K562 (cell line): ENCODE results near the gene PNPLA1. TPM values are rescaled to one million over a fixed set of nuclear protein-coding genes. Genes with fewer than 3 reads are reported as not detected.

Experiments used
- ATAC-seq: fragments of 200-7000 bp; cut with Tn5 transposase; 3 replicates; pipeline ENCODE4 v1.9.1; 2020; ENCODE audit warnings: moderate library complexity
- BruUV-seq: library from RNA; stranded (reverse); fragments of 400-500 nt; replicated peaks from 2 replicates; lab custom pipeline; 2021; lab: Mats Ljungman, UMichigan
- CTCF ChIA-PET: fragments of 300-600 bp; formaldehyde crosslinking; extraction: SDS; loops from one replicate; lab custom pipeline; 2021; ENCODE audit warnings: low intra/inter-chr PET ratio; lab: Yijun Ruan, JAX
- POLR2A ChIA-PET: fragments of 300-600, 350-650 bp; sonication (Branson Sonifier 250); formaldehyde crosslinking; extraction: SDS; loops from one replicate; lab custom pipeline; 2021; ENCODE audit warnings: antibody characterized with exemption, inconsistent platforms; lab: Yijun Ruan, JAX
- DNase-seq, 4 experiments: peaks; one replicate each; pipeline versions ENCODE4 v3.0.0 to v3.0.0-alpha.2; 2011 to 2018; ENCODE audit warnings: low spot score in 3 of 4, mixed read lengths in 3 of 4; ENCODE audit errors: extremely low read depth in 1 of 4
- FAIRE-seq: peaks from 2 replicates; lab custom pipeline; 2011; peaks lifted over from hg19 to GRCh38; lab: Jason Lieb, UNC
- H2AFZ ChIP-seq: 2 replicates; pipeline ENCODE4 v1.6.0; 2011; ENCODE audit warnings: low read depth, low read length, control low read depth, inconsistent platforms
- H3K27ac ChIP-seq: fragments of 200-600 bp; 3 replicates; pipeline ENCODE4 v1.8.0; 2011; ENCODE audit warnings: low read depth, mild to moderate bottlenecking, control low read depth, inconsistent platforms, low read length, moderate library complexity, mixed read lengths; ENCODE audit errors: extremely low read depth
- H3K27me3 ChIP-seq, 2 experiments: fragments of 300-600 bp in 1 of 2; 2 replicates in 1 of 2; 3 replicates in 1 of 2; pipeline versions ENCODE4 v1.6.0 to v1.8.0; 2011; ENCODE audit warnings: inconsistent platforms in 2 of 2, low read length in 2 of 2, mild to moderate bottlenecking in 1 of 2, mixed read lengths in 1 of 2, moderate library complexity in 1 of 2; ENCODE audit not compliant: control insufficient read depth in 2 of 2, insufficient read depth in 2 of 2
- H3K36me3 ChIP-seq: fragments of 300-600 bp; 3 replicates; pipeline ENCODE4 v1.8.0; 2011; ENCODE audit warnings: mild to moderate bottlenecking, low read length, inconsistent platforms; ENCODE audit not compliant: control insufficient read depth, insufficient read depth
- H3K4me1 ChIP-seq, 2 experiments: fragments of 200-600 bp in 1 of 2; replicated peaks in 1 of 2; 2 replicates in 1 of 2; 3 replicates in 1 of 2; pipeline versions ENCODE4 v1.5.1 to v1.8.0; 2011; ENCODE audit warnings: inconsistent platforms in 2 of 2, low read length in 2 of 2, mild to moderate bottlenecking in 1 of 2, mixed read lengths in 1 of 2, moderate library complexity in 1 of 2; ENCODE audit not compliant: control insufficient read depth in 2 of 2, insufficient read depth in 2 of 2
- H3K4me2 ChIP-seq: 2 replicates; pipeline ENCODE4 v1.6.1; 2011; ENCODE audit warnings: low read length, control low read depth, inconsistent platforms, mixed read lengths; ENCODE audit not compliant: insufficient read depth
- H3K4me3 ChIP-seq: fragments of 200-600 bp; sonication (generic), shearing (Covaris generic); 2 replicates; pipeline ENCODE4 v1.5.1; 2016; ENCODE audit warnings: control low read depth, inconsistent platforms
- H3K79me2 ChIP-seq: fragments of 200-600 bp; 3 replicates; pipeline ENCODE4 v1.8.0; 2011; ENCODE audit warnings: low read length, inconsistent platforms; ENCODE audit not compliant: control insufficient read depth, insufficient read depth
- H3K9ac ChIP-seq, 2 experiments: 2 replicates each; pipeline versions ENCODE4 v1.6.0 to v1.6.1; 2011; ENCODE audit warnings: low read depth in 2 of 2, low read length in 2 of 2, control low read depth in 1 of 2, inconsistent platforms in 1 of 2, mild to moderate bottlenecking in 1 of 2, mixed read lengths in 1 of 2; ENCODE audit not compliant: insufficient read depth in 1 of 2
- H3K9me1 ChIP-seq: one replicate; pipeline ENCODE4 v1.6.0; 2011; ENCODE audit warnings: inconsistent platforms, mild to moderate bottlenecking, low read length, moderate library complexity; ENCODE audit not compliant: control insufficient read depth, insufficient read depth
- H3K9me3 ChIP-seq: replicated peaks from 2 replicates; pipeline ENCODE4 v1.5.1; 2011; ENCODE audit warnings: low read depth, low read length, inconsistent platforms; ENCODE audit not compliant: control insufficient read depth, insufficient read depth
- H4K20me1 ChIP-seq: replicated peaks from 2 replicates; pipeline ENCODE4 v1.6.1; 2011; ENCODE audit warnings: low read length, inconsistent platforms, mixed read lengths; ENCODE audit not compliant: control insufficient read depth, insufficient read depth
- BCOR ChIP-seq: fragments of 450-650 bp; IDR thresholded peaks from 2 replicates; pipeline ENCODE4 v1.6.1; 2016
- CEBPG ChIP-seq, 3 experiments: fragments of 200-800 bp in 1 of 3; sonication (Bioruptor generic) in 1 of 3; sonication (generic) in 1 of 3; formaldehyde crosslinking in 1 of 3; IDR thresholded peaks in 2 of 3; conservative IDR thresholded peaks in 1 of 3; 2 replicates each; pipeline versions ENCODE4 v1.6.1 to v1.8.0; 2016 to 2022; ENCODE audit warnings: missing compliant biosample characterization in 2 of 3, missing genetic modification characterization in 2 of 3, mild to moderate bottlenecking in 1 of 3, missing genetic modification reagents in 1 of 3
- CHD4 ChIP-seq: fragments of 200-600 bp; sonication (generic); IDR thresholded peaks from 3 replicates; pipeline ENCODE4 v1.6.1; 2012; ENCODE audit warnings: low read depth, mild to moderate bottlenecking, mixed read lengths, low read length, inconsistent platforms; ENCODE audit not compliant: insufficient read depth, insufficient replicate concordance, poor library complexity, severe bottlenecking
- FOXA3 ChIP-seq, 2 experiments: fragments of 450-650 bp in 1 of 2; sonication (generic) in 1 of 2; formaldehyde crosslinking; IDR thresholded peaks in 1 of 2; conservative IDR thresholded peaks in 1 of 2; 2 replicates each; pipeline versions ENCODE4 v1.4.0 to v1.8.0; 2020 to 2022; ENCODE audit warnings: mild to moderate bottlenecking in 2 of 2, missing genetic modification reagents in 1 of 2
- MAZ ChIP-seq, 2 experiments: fragments of 450-650 bp in 1 of 2; sonication (generic) in 1 of 2; formaldehyde crosslinking; IDR thresholded peaks in 1 of 2; conservative IDR thresholded peaks in 1 of 2; 2 replicates each; pipeline versions ENCODE4 v1.4.0 to v1.5.0; 2020; ENCODE audit warnings: mild to moderate bottlenecking in 1 of 2, missing genetic modification reagents in 1 of 2
- MEIS2 ChIP-seq: fragments of 450-650 bp; IDR thresholded peaks from 2 replicates; pipeline ENCODE4 v1.6.1; 2014; ENCODE audit warnings: mild to moderate bottlenecking; ENCODE audit not compliant: partially characterized antibody
- NFIX ChIP-seq: fragments of 250-450 bp; sonication (Bioruptor Pico); IDR thresholded peaks from 2 replicates; pipeline ENCODE4 v1.4.0; 2020; ENCODE audit warnings: low read depth, mild to moderate bottlenecking, moderate library complexity
- NUFIP1 ChIP-seq: fragments of 450-650 bp; IDR thresholded peaks from 2 replicates; pipeline ENCODE4 v1.6.1; 2018; ENCODE audit not compliant: partially characterized antibody
- ZNF316 ChIP-seq: fragments of 450-650 bp; IDR thresholded peaks from 2 replicates; pipeline ENCODE4 v1.6.1; 2016
- WGBS: fragments of 100-300 bp; shearing (Covaris generic); methylation state at CpG from one replicate; pipeline ENCODE4 v1.1.6; 2016; ENCODE audit warnings: low coverage, mixed read lengths; ENCODE audit not compliant: insufficient coverage; ENCODE audit errors: missing lambda C conversion rate; 5-methylcytosine and 5-hydroxymethylcytosine counted together
- in situ Hi-C: fragments of 300-500 bp; cut with MboI; formaldehyde crosslinking; loops from 4 replicates; pipeline ENCODE4 v1.15.0; 2018; ENCODE audit warnings: inconsistent platforms, mixed read lengths
- intact Hi-C: fragments of 100-400 bp; cut with micrococcal nuclease; formaldehyde crosslinking; loops from 2 replicates; pipeline ENCODE4 v1.14.2; 2022
- polyA plus RNA-seq, 8 experiments: library from polyadenylated mRNA; depleted of rRNA in 4 of 8; stranded (reverse) in 5 of 8; unstranded in 3 of 8; fragments of >200 nt; fragmentation: Nextera tagmentation in 2 of 8; fragmentation: Illumina TruSeq in 1 of 8; extraction: Ambion mirVana in 2 of 8; extraction: Trizol in 1 of 8; gene quantifications; 2 replicates each; pipeline versions ENCODE4 v1.2.1 to v1.2.3, GENCODE V29; 2011 to 2014; ENCODE audit warnings: inconsistent platforms in 1 of 8, missing spikeins in 1 of 8
- total RNA-seq, 7 experiments: library from RNA; depleted of rRNA in 6 of 7; stranded (reverse); fragments of >200 nt in 6 of 7; fragmentation: Illumina TruSeq in 2 of 7; extraction: Trizol in 2 of 7; gene quantifications; 2 replicates each; pipeline versions ENCODE4 v1.2.1 to v1.2.3, GENCODE V29; 2011 to 2021; ENCODE audit warnings: low replicate concordance in 1 of 7
- TF ChIP-seq, protein P1 (sequence below): fragments of 450-650 bp; IDR thresholded peaks from 2 replicates; pipeline ENCODE4 v1.6.1; 2018; ENCODE audit not compliant: partially characterized antibody
- TF ChIP-seq, protein P2 (sequence below): sonication (generic); formaldehyde crosslinking; IDR thresholded peaks from 2 replicates; pipeline ENCODE4 v1.8.0; 2022; ENCODE audit warnings: mild to moderate bottlenecking, low read depth, missing genetic modification reagents
- TF ChIP-seq, protein P3 (sequence below): fragments of 450-650 bp; IDR thresholded peaks from 2 replicates; pipeline ENCODE4 v1.6.1; 2016

PNPLA1 gene
- total and polyA plus RNA-seq, 9 of the 15 experiments (the other 6 are each of a cell fraction or from before 2014, with no cell fraction given), result 0.04 to 0.27 (median 0.13) TPM; not detected in 2

DNA sequence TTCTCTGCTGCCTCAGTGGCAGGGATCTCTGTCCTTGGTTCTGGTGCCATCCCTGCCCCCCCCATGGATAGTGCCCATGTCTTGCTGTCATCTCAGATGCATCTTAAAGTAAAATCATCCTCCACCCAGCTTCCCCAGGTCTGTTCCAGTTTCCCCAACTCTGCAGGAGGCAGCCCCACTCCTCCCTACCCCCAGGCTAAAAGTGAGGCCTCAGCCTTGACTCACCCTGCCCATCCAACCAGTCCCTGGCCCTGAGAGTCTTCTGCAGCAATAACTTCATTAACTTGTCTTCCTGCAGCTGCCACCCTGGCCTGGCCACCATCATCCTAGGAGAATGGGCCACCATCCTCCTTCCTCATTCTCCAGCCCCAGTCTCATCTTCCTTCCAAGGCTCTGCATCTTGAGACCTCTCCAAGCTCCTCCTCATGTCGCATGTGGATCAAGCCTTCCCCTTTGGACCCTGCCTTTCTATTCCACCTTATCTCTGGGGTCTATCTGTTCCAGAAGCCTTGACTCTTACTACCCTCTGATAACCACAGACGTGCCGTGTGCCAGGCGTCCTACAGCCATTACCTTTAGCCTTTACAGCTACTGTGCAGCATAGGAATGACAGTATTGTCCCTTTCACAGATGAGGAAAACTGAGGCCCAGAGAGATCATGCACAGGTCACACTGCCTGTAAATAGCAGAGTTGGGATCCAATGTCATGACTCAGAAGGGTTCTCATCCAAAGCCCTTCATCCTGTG lies 2.0 kb upstream of the PNPLA1 start:
- CTCF ChIA-PET, result no interaction called here
- in situ Hi-C loops, result no loop called here
- WGBS, result 1% methylated on average over 4 of the region's 4 CpGs
- no peak overlapping the region for H3K27ac ChIP-seq
- H3K9me3 ChIP-seq, result no peaks in the 10 kb centered on the region
- H2AFZ ChIP-seq, result no peak overlapping the region
- peaks cover 6 to 25% of the 10 kb centered on the region in 2 experiments; a peak in 4 of 5 replicates for H3K4me1 ChIP-seq
- no peaks in the 10 kb centered on the region for H3K9me1 ChIP-seq
- no peak overlapping the region for H3K9ac ChIP-seq
- POLR2A ChIA-PET, result interaction anchor here (0.6 to 1.0 kb wide), 2 partner anchors 15 to 169 kb away, joined by 3 to 4 read pairs; no protein-coding TSS in a partner anchor
- peaks cover 37 to 52% of the 10 kb centered on the region in 2 experiments for H3K27me3 ChIP-seq
- intact Hi-C loops, result no loop called here
- H3K4me2 ChIP-seq, result no peak overlapping the region
- H3K4me3 ChIP-seq, result no peak overlapping the region
- no peaks in the 10 kb centered on the region for H3K79me2 ChIP-seq
- ATAC-seq, result no peak
- no TSS peak for BruUV-seq
- H3K36me3 ChIP-seq, result no peaks in the 10 kb centered on the region
- no peaks in the 10 kb centered on the region for H4K20me1 ChIP-seq
- DNase-seq, result no peak
- no peak for FAIRE-seq
- no peak for TF ChIP-seq ZNF316
- TF ChIP-seq MAZ (CRISPR knock-in tag; conservative IDR thresholded peaks at IDR 0.05 in 1 of 2, IDR thresholded peaks at IDR 0.05 in 1 of 2), result peak in 1 of 2 experiments; percentile 22; a peak in 1 of 4 replicates
- TF ChIP-seq NFIX (CRISPR knock-in tag), result no peak
- TF ChIP-seq CHD4, result peak; percentile 66
- TF ChIP-seq NUFIP1, result no peak
- TF ChIP-seq BCOR, result peak; percentile 76
- TF ChIP-seq, protein P1, sequence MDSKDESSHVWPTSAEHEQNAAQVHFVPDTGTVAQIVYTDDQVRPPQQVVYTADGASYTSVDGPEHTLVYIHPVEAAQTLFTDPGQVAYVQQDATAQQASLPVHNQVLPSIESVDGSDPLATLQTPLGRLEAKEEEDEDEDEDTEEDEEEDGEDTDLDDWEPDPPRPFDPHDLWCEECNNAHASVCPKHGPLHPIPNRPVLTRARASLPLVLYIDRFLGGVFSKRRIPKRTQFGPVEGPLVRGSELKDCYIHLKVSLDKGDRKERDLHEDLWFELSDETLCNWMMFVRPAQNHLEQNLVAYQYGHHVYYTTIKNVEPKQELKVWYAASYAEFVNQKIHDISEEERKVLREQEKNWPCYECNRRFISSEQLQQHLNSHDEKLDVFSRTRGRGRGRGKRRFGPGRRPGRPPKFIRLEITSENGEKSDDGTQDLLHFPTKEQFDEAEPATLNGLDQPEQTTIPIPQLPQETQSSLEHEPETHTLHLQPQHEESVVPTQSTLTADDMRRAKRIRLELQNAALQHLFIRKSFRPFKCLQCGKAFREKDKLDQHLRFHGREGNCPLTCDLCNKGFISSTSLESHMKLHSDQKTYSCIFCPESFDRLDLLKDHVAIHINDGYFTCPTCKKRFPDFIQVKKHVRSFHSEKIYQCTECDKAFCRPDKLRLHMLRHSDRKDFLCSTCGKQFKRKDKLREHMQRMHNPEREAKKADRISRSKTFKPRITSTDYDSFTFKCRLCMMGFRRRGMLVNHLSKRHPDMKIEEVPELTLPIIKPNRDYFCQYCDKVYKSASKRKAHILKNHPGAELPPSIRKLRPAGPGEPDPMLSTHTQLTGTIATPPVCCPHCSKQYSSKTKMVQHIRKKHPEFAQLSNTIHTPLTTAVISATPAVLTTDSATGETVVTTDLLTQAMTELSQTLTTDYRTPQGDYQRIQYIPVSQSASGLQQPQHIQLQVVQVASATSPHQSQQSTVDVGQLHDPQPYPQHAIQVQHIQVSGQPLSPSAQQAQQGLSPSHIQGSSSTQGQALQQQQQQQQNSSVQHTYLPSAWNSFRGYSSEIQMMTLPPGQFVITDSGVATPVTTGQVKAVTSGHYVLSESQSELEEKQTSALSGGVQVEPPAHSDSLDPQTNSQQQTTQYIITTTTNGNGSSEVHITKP, result no peak
- TF ChIP-seq, protein P2, sequence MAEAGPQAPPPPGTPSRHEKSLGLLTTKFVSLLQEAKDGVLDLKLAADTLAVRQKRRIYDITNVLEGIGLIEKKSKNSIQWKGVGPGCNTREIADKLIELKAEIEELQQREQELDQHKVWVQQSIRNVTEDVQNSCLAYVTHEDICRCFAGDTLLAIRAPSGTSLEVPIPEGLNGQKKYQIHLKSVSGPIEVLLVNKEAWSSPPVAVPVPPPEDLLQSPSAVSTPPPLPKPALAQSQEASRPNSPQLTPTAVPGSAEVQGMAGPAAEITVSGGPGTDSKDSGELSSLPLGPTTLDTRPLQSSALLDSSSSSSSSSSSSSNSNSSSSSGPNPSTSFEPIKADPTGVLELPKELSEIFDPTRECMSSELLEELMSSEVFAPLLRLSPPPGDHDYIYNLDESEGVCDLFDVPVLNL (CRISPR knock-in tag), result no peak
- TF ChIP-seq, protein P3, sequence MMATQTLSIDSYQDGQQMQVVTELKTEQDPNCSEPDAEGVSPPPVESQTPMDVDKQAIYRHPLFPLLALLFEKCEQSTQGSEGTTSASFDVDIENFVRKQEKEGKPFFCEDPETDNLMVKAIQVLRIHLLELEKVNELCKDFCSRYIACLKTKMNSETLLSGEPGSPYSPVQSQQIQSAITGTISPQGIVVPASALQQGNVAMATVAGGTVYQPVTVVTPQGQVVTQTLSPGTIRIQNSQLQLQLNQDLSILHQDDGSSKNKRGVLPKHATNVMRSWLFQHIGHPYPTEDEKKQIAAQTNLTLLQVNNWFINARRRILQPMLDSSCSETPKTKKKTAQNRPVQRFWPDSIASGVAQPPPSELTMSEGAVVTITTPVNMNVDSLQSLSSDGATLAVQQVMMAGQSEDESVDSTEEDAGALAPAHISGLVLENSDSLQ, result no peak
- no peak for TF ChIP-seq MEIS2
- TF ChIP-seq CEBPG (CRISPR knock-in tag; IDR thresholded peaks at IDR 0.05), result no peak
- no peak for TF ChIP-seq CEBPG (tag; conservative IDR thresholded peaks at IDR 0.05 in 1 of 2, IDR thresholded peaks at IDR 0.05 in 1 of 2)
- 0 out of 4 replicates have a peak, but pooled peaks of 1 of the 2 experiments have one; percentile 18 for TF ChIP-seq FOXA3 (CRISPR knock-in tag; conservative IDR thresholded peaks at IDR 0.05 in 1 of 2, IDR thresholded peaks at IDR 0.05 in 1 of 2)
